H9 (cell line): ENCODE data around the gene LAMP2. TPM values are rescaled to one million over a fixed set of nuclear protein-coding genes. Genes with fewer than 3 reads are reported as not detected.
A peak's percentile ranks its signal among the peaks of the same experiment; 100 is the strongest.

Source experiments
- DNase-seq: peaks from one replicate; pipeline ENCODE4 v3.0.0-alpha.2; 2017
- H2AFZ ChIP-seq: one replicate; pipeline ENCODE4 v1.6.1; 2013; ENCODE audit warnings: mild to moderate bottlenecking, low read length, control low read depth, moderate library complexity
- H2AK5ac ChIP-seq: 2 replicates; pipeline ENCODE4 v1.6.1; 2013; ENCODE audit warnings: low read length, control low read depth, mixed read lengths; ENCODE audit not compliant: insufficient read length
- H2BK120ac ChIP-seq: one replicate; pipeline ENCODE4 v1.6.1; 2013; ENCODE audit warnings: low read depth, mild to moderate bottlenecking, low read length, control low read depth, inconsistent platforms; ENCODE audit not compliant: poor library complexity, severe bottlenecking
- H2BK12ac ChIP-seq: 2 replicates; pipeline ENCODE4 v1.6.1; 2013; ENCODE audit warnings: low read length, control low read depth, mixed read lengths, low read depth; ENCODE audit not compliant: insufficient read length
- H2BK15ac ChIP-seq: 2 replicates; pipeline ENCODE4 v1.6.1; 2013; ENCODE audit warnings: low read depth, low read length, control low read depth
- H2BK20ac ChIP-seq: one replicate; pipeline ENCODE4 v1.6.1; 2013; ENCODE audit warnings: low read depth, mild to moderate bottlenecking, low read length, control low read depth, inconsistent platforms; ENCODE audit not compliant: poor library complexity, severe bottlenecking
- H2BK5ac ChIP-seq: 2 replicates; pipeline ENCODE4 v1.6.1; 2013; ENCODE audit warnings: low read length, control low read depth, mixed read lengths; ENCODE audit not compliant: insufficient read length
- H3K14ac ChIP-seq: 2 replicates; pipeline ENCODE4 v1.6.1; 2013; ENCODE audit warnings: low read length, control low read depth; ENCODE audit not compliant: insufficient read depth
- H3K18ac ChIP-seq: 2 replicates; pipeline ENCODE4 v1.6.1; 2013; ENCODE audit warnings: low read depth, mild to moderate bottlenecking, mixed read lengths, low read length, control low read depth; ENCODE audit not compliant: insufficient read length
- H3K23ac ChIP-seq: 2 replicates; pipeline ENCODE4 v1.6.1; 2013; ENCODE audit warnings: low read length, control low read depth, mixed read lengths, low read depth; ENCODE audit not compliant: insufficient read length
- H3K23me2 ChIP-seq: 2 replicates; pipeline ENCODE4 v1.6.1; 2013; ENCODE audit warnings: low read depth, mild to moderate bottlenecking, mixed read lengths, low read length, control low read depth; ENCODE audit not compliant: insufficient read length, poor library complexity, severe bottlenecking
- H3K27ac ChIP-seq: 2 replicates; pipeline ENCODE4 v1.5.1; 2013; ENCODE audit warnings: low read length, control low read depth, mixed read lengths, low read depth; ENCODE audit not compliant: insufficient read length
- H3K27me3 ChIP-seq: 2 replicates; pipeline ENCODE4 v1.6.1; 2013; ENCODE audit warnings: low read length, control low read depth, inconsistent platforms; ENCODE audit not compliant: insufficient read depth
- H3K4ac ChIP-seq: 2 replicates; pipeline ENCODE4 v1.6.1; 2013; ENCODE audit warnings: low read depth, mild to moderate bottlenecking, control low read depth, inconsistent platforms, low read length, moderate library complexity
- H3K4me1 ChIP-seq: 2 replicates; pipeline ENCODE4 v1.6.1; 2013; ENCODE audit warnings: low read length, control low read depth, inconsistent platforms; ENCODE audit not compliant: insufficient read depth
- H3K4me2 ChIP-seq: 2 replicates; pipeline ENCODE4 v1.6.1; 2013; ENCODE audit warnings: low read length, control low read depth, mixed read lengths; ENCODE audit not compliant: insufficient read length, insufficient read depth
- H3K56ac ChIP-seq: 2 replicates; pipeline ENCODE4 v1.6.1; 2013; ENCODE audit warnings: low read depth, mild to moderate bottlenecking, mixed read lengths, low read length, control low read depth; ENCODE audit not compliant: insufficient read length
- H3K79me1 ChIP-seq: 2 replicates; pipeline ENCODE4 v1.6.1; 2013; ENCODE audit warnings: low read depth, mild to moderate bottlenecking, moderate library complexity, low read length, control low read depth, inconsistent platforms; ENCODE audit not compliant: insufficient read depth, poor library complexity, severe bottlenecking
- H3K79me2 ChIP-seq: 2 replicates; pipeline ENCODE4 v1.6.1; 2013; ENCODE audit warnings: low read length, control low read depth, inconsistent platforms; ENCODE audit not compliant: insufficient read depth
- H3K9ac ChIP-seq: 2 replicates; pipeline ENCODE4 v1.6.1; 2013; ENCODE audit warnings: low read length, control low read depth, mixed read lengths; ENCODE audit not compliant: insufficient read length; ENCODE audit errors: extremely low read depth
- H3K9me3 ChIP-seq: one replicate; pipeline ENCODE4 v1.6.1; 2013; ENCODE audit warnings: low read depth, low read length, inconsistent platforms; ENCODE audit not compliant: control insufficient read depth
- H3T11ph ChIP-seq: one replicate; pipeline ENCODE4 v1.6.1; 2013; ENCODE audit warnings: mild to moderate bottlenecking, low read length, control low read depth, inconsistent platforms
- H4K20me1 ChIP-seq: one replicate; pipeline ENCODE4 v1.6.1; 2013; ENCODE audit not compliant: control insufficient read depth, insufficient read length, insufficient read depth
- H4K5ac ChIP-seq: 2 replicates; pipeline ENCODE4 v1.6.1; 2013; ENCODE audit warnings: low read depth, mild to moderate bottlenecking, mixed read lengths, low read length, control low read depth; ENCODE audit not compliant: insufficient read length
- H4K8ac ChIP-seq: replicated peaks from 2 replicates; pipeline ENCODE4 v1.6.1; 2013; ENCODE audit warnings: low read length, control low read depth, mixed read lengths, low read depth; ENCODE audit not compliant: insufficient read length
- H4K91ac ChIP-seq: 2 replicates; pipeline ENCODE4 v1.6.1; 2013; ENCODE audit warnings: low read depth, mild to moderate bottlenecking, moderate library complexity, mixed read lengths, low read length, control low read depth; ENCODE audit not compliant: insufficient read length
- H3K27ac Mint-ChIP-seq, 3 experiments: 2 replicates in 2 of 3; 3 replicates in 1 of 3; pipeline ENCODE4 v1.8.0; 2020 to 2021; ENCODE audit warnings: mixed read lengths in 3 of 3, mild to moderate bottlenecking in 1 of 3, moderate library complexity in 1 of 3
- H3K27me3 Mint-ChIP-seq: 2 replicates; pipeline ENCODE4 v1.8.0; 2021; ENCODE audit warnings: low read depth, mild to moderate bottlenecking, moderate library complexity, mixed read lengths
- H3K36me3 Mint-ChIP-seq, 3 experiments: 2 replicates in 2 of 3; 3 replicates in 1 of 3; pipeline ENCODE4 v1.8.0; 2020 to 2021; ENCODE audit warnings: low read depth in 3 of 3, mixed read lengths in 3 of 3; ENCODE audit not compliant: insufficient read depth in 1 of 3
- H3K4me1 Mint-ChIP-seq, 2 experiments: 2 replicates each; pipeline ENCODE4 v1.8.0; 2020; ENCODE audit warnings: mixed read lengths in 2 of 2
- H3K4me3 Mint-ChIP-seq, 2 experiments: 2 replicates in 1 of 2; 3 replicates in 1 of 2; pipeline ENCODE4 v1.8.0; 2020 to 2021; ENCODE audit warnings: mild to moderate bottlenecking in 2 of 2, mixed read lengths in 2 of 2, moderate library complexity in 1 of 2
- H3K9me3 Mint-ChIP-seq, 2 experiments: 2 replicates in 1 of 2; 3 replicates in 1 of 2; pipeline ENCODE4 v1.8.0; 2020; ENCODE audit warnings: mild to moderate bottlenecking in 2 of 2, mixed read lengths in 2 of 2, moderate library complexity in 1 of 2
- WGBS: extraction: QIAGEN DNeasy Blood & Tissue Kit; methylation state at CpG from one replicate; pipeline ENCODE4 v1.1.7; 2013; ENCODE audit warnings: missing lambda C conversion rate, low lambda C conversion rate, mixed read lengths; ENCODE audit not compliant: insufficient read length; ENCODE audit errors: extremely low coverage; 5-methylcytosine and 5-hydroxymethylcytosine counted together
- total RNA-seq: library from RNA; stranded (reverse); gene quantifications from 2 replicates; pipeline ENCODE4 v1.2.1, GENCODE V29; 2021
- TF ChIP-seq, protein P1 (sequence below): fragments of 200-600 bp; sonication (generic); conservative IDR thresholded peaks from 3 replicates; pipeline ENCODE4 v1.8.0; 2021; ENCODE audit warnings: antibody characterized with exemption, mild to moderate bottlenecking

Gene LAMP2
- total RNA-seq, 1 experiment from 2014 or later: 27.7 TPM

DNA sequence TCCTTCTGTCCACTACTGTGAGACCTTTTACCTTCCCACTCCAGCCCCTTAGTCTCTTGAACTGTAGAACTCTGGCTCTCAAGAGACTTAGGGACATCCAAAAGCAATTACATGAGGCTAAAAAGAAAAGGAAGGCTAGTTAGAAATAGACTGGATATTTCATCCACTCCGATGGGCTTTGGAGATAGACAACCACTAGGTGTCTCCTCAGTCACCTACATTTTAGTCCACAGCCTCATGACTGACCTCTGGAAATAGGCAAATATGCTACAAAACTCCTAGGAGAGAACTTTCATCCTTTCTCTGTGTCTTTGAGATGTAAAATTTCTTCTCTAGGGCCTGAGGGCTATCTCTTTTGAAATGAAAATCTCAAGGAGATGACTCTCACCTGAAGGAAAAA, 45.1 kb upstream of the LAMP2 start:
- WGBS: no CpG with 5 or more reads among the region's 1 CpG
- Histone ChIP-seq H4K8ac (no peak overlapping the region), H3K23me2 (no peaks in the 10 kb centered on the region), H3K18ac (no peak overlapping the region), H3K4me2 (no peak overlapping the region), H3K23ac (no peak overlapping the region), H3K79me2 (no peaks in the 10 kb centered on the region), H3K27me3 (no peaks in the 10 kb centered on the region), H3K9me3 (no peaks in the 10 kb centered on the region), H4K5ac (no peak overlapping the region), H2BK5ac (no peak overlapping the region), H3K56ac (no peak overlapping the region), H2AFZ (no peak overlapping the region), H2BK120ac (no peak overlapping the region), H3K4ac (no peak overlapping the region), H4K20me1 (no peaks in the 10 kb centered on the region), H2BK15ac (no peak overlapping the region), H2BK12ac (no peak overlapping the region), H3K9ac (no peak overlapping the region), H3T11ph (no peak overlapping the region), H3K79me1 (no peaks in the 10 kb centered on the region), H2BK20ac (no peak overlapping the region), H3K14ac (no peak overlapping the region), H3K27ac (no peak overlapping the region), H2AK5ac (no peak overlapping the region), H4K91ac (no peak overlapping the region), H3K4me1 (no peaks in the 10 kb centered on the region)
- Mint-ChIP-seq H3K4me1 (peaks cover 6 to 7% of the 10 kb centered on the region in 2 experiments; a peak in 3 of 4 replicates), H3K9me3 (peaks cover 56 to 65% of the 10 kb centered on the region in 2 experiments), H3K4me3 (no peak overlapping the region), H3K36me3 (peaks cover 2 to 9% (median 3%) of the 10 kb centered on the region in 3 experiments; a peak in 4 of 7 replicates), H3K27me3 (no peaks in the 10 kb centered on the region), H3K27ac (no peak overlapping the region)
- TF ChIP-seq, protein P1, sequence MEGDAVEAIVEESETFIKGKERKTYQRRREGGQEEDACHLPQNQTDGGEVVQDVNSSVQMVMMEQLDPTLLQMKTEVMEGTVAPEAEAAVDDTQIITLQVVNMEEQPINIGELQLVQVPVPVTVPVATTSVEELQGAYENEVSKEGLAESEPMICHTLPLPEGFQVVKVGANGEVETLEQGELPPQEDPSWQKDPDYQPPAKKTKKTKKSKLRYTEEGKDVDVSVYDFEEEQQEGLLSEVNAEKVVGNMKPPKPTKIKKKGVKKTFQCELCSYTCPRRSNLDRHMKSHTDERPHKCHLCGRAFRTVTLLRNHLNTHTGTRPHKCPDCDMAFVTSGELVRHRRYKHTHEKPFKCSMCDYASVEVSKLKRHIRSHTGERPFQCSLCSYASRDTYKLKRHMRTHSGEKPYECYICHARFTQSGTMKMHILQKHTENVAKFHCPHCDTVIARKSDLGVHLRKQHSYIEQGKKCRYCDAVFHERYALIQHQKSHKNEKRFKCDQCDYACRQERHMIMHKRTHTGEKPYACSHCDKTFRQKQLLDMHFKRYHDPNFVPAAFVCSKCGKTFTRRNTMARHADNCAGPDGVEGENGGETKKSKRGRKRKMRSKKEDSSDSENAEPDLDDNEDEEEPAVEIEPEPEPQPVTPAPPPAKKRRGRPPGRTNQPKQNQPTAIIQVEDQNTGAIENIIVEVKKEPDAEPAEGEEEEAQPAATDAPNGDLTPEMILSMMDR: peak; percentile 63
- peak; percentile 24 for DNase-seq
